ENCODE data around the gene DNAJC13. TPM values are rescaled to one million over a fixed set of nuclear protein-coding genes. Genes with fewer than 3 reads are reported as not detected.

The DNAJC13 gene
- total RNA-seq, 4 donors from 2014 or later = 44.9 to 68.1 (median 65.5) TPM

- Histone ChIP-seq H3K27ac (no peak overlapping the region), H3K9me3 (no peaks in the 10 kb centered on the region), H3K27me3 (no peaks in the 10 kb centered on the region), H3K4me3 (no peak overlapping the region), H3K36me3 (peaks cover 0 to 74% (median 29%) of the 10 kb centered on the region in 4 donors), H3K4me1 (no peaks in the 10 kb centered on the region)
- DNase-seq = no peak
- no peak for TF ChIP-seq POLR2AphosphoS5 (IDR thresholded peaks at IDR 0.05)
- intact Hi-C loops (cut with DNase I; ENCODE audit: low total_unique reads) = no loop called here
- in situ Hi-C loops (cut with MboI; ENCODE audit: low pct_ligation_motif_present in 1 of 4, low pct_unique_long_range_greater_than_20kb in 1 of 4, low sequenced_read_pairs in 3 of 4) = no loop called here
These were observed 46.8 kb downstream of the DNAJC13 start for GRCh38 chr3:132464066-132464465.

GRCh38 chr3:132469326-132469725, 52.0 kb downstream of the DNAJC13 start:
- 93 to 100% methylated on average over 1 of the region's 1 CpG for WGBS, 2 donors (ENCODE audit: low coverage in 1 of 2)
- Histone ChIP-seq H3K4me3 (no peak overlapping the region), H3K36me3 (peaks cover 0 to 30% (median 14%) of the 10 kb centered on the region in 4 donors), H3K27ac (no peak overlapping the region), H3K27me3 (no peaks in the 10 kb centered on the region), H3K9me3 (no peaks in the 10 kb centered on the region), H3K4me1 (no peaks in the 10 kb centered on the region)
- in situ Hi-C loops (cut with MboI; ENCODE audit: low pct_ligation_motif_present in 1 of 4, low pct_unique_long_range_greater_than_20kb in 1 of 4, low sequenced_read_pairs in 3 of 4) = no loop called here
- TF ChIP-seq POLR2A (IDR thresholded peaks at IDR 0.05) (no peak), POLR2AphosphoS5 (IDR thresholded peaks at IDR 0.05) (no peak), EP300 (IDR thresholded peaks at IDR 0.05; ENCODE audit: low read depth) (no peak), CTCF (IDR thresholded peaks at IDR 0.05) (no peak)
- intact Hi-C loops (cut with DNase I; ENCODE audit: low total_unique reads) = no loop called here
- DNase-seq = no peak

- 60 to 61% methylated on average over 3 of the region's 3 CpGs for WGBS, 2 donors (ENCODE audit: low coverage in 1 of 2)
- H3K27me3 ChIP-seq = no peaks in the 10 kb centered on the region
- no peak overlapping the region for H3K4me3 ChIP-seq
- DNase-seq = no peak
- no peak for TF ChIP-seq EP300 (IDR thresholded peaks at IDR 0.05; ENCODE audit: low read depth)
- no peak for TF ChIP-seq POLR2A (IDR thresholded peaks at IDR 0.05)
- TF ChIP-seq POLR2AphosphoS5 (IDR thresholded peaks at IDR 0.05) = no peak
- no peak for TF ChIP-seq CTCF (IDR thresholded peaks at IDR 0.05)
- H3K4me1 ChIP-seq = peaks cover 0 to 35% (median 4%) of the 10 kb centered on the region in 4 donors
- H3K9me3 ChIP-seq = no peaks in the 10 kb centered on the region
- in situ Hi-C loops (cut with MboI; ENCODE audit: low pct_ligation_motif_present in 1 of 4, low pct_unique_long_range_greater_than_20kb in 1 of 4, low sequenced_read_pairs in 3 of 4) (no loop called here), intact Hi-C loops (cut with DNase I; ENCODE audit: low total_unique reads) (no loop called here)
- peaks cover 0 to 74% (median 20%) of the 10 kb centered on the region in 4 donors for H3K36me3 ChIP-seq
- no peak overlapping the region for H3K27ac ChIP-seq
These were observed 68.8 kb downstream of the DNAJC13 start for GRCh38 chr3:132486099-132486498.

- intact Hi-C loops (cut with DNase I; ENCODE audit: low total_unique reads) (no loop called here), in situ Hi-C loops (cut with MboI; ENCODE audit: low pct_ligation_motif_present in 1 of 4, low pct_unique_long_range_greater_than_20kb in 1 of 4, low sequenced_read_pairs in 3 of 4) (no loop called here)
- Histone ChIP-seq H3K27ac (peak overlapping the region; percentile 42 to 73 (median 62)), H3K9me3 (no peaks in the 10 kb centered on the region), H3K36me3 (peaks cover 0 to 73% (median 21%) of the 10 kb centered on the region in 4 donors), H3K4me1 (peaks cover 0 to 35% (median 4%) of the 10 kb centered on the region in 4 donors), H3K4me3 (no peak overlapping the region), H3K27me3 (no peaks in the 10 kb centered on the region)
- WGBS, 2 donors (ENCODE audit: low coverage in 1 of 2) = 23 to 56% methylated on average over 2 of the region's 2 CpGs
- TF ChIP-seq CTCF (IDR thresholded peaks at IDR 0.05) = no peak
- TF ChIP-seq POLR2A (IDR thresholded peaks at IDR 0.05) = no peak
- TF ChIP-seq EP300 (IDR thresholded peaks at IDR 0.05; ENCODE audit: low read depth) = no peak
- TF ChIP-seq POLR2AphosphoS5 (IDR thresholded peaks at IDR 0.05) = no peak
- DNase-seq = no peak
These were observed 70.8 kb downstream of the DNAJC13 start for GRCh38 chr3:132488151-132488550.

GRCh38 chr3:132499071-132499470, 81.8 kb downstream of the DNAJC13 start:
- TF ChIP-seq POLR2AphosphoS5 (IDR thresholded peaks at IDR 0.05) (peak in 1 of 3 donors; percentile 54), CTCF (IDR thresholded peaks at IDR 0.05) (no peak)
- H3K36me3 ChIP-seq = peaks cover 0 to 75% (median 39%) of the 10 kb centered on the region in 4 donors
- intact Hi-C loops (cut with DNase I; ENCODE audit: low total_unique reads) = no loop called here
- no peak overlapping the region for H3K4me3 ChIP-seq
- in situ Hi-C loops (cut with MboI; ENCODE audit: low pct_ligation_motif_present in 1 of 4, low pct_unique_long_range_greater_than_20kb in 1 of 4, low sequenced_read_pairs in 3 of 4) = no loop called here
- WGBS, 2 donors (ENCODE audit: low coverage in 1 of 2) = 57 to 81% methylated on average over 2 to 3 of the region's 3 CpGs
- no peaks in the 10 kb centered on the region for H3K27me3 ChIP-seq
- no peak for DNase-seq
- no peaks in the 10 kb centered on the region for H3K9me3 ChIP-seq
- H3K4me1 ChIP-seq = peaks cover 0 to 29% (median 11%) of the 10 kb centered on the region in 4 donors
- H3K27ac ChIP-seq = peak overlapping the region in 3 of 4 donors; percentile 3 to 59 (median 30)

Measured in transverse colon (tissue), 4 donors.